SU-DHL-6 (cell line): ENCODE results near the gene ZBTB32.

Source experiments
- H2AFZ ChIP-seq: fragments of 200-600 bp; sonication (generic); 2 replicates; pipeline ENCODE4 v1.6.1; 2014; ENCODE audit warnings: low read depth, mild to moderate bottlenecking, moderate library complexity, mixed read lengths, antibody characterized with exemption, low read length; ENCODE audit not compliant: severe bottlenecking
- H3F3A ChIP-seq: fragments of 200-600 bp; shearing (Covaris generic); 2 replicates; pipeline ENCODE4 v1.6.0; 2016; ENCODE audit warnings: antibody characterized with exemption, mild to moderate bottlenecking; ENCODE audit not compliant: insufficient read depth
- H3K27ac ChIP-seq: fragments of 200-600 bp; sonication (generic); 2 replicates; pipeline ENCODE4 v1.5.1; 2016; ENCODE audit warnings: low read depth, mild to moderate bottlenecking, low read length, moderate library complexity, mixed read lengths
- H3K27me3 ChIP-seq: fragments of 200-600 bp; sonication (generic), shearing (Covaris generic); 2 replicates; pipeline ENCODE4 v1.6.0; 2014; ENCODE audit warnings: mild to moderate bottlenecking, low read length
- H3K36me3 ChIP-seq: fragments of 200-600 bp; sonication (generic); 2 replicates; pipeline ENCODE4 v1.6.1; 2014; ENCODE audit warnings: mild to moderate bottlenecking, low read length, mixed read lengths
- H3K4me2 ChIP-seq: fragments of 300-600, 200-600 bp; shearing (Covaris generic), sonication (generic); 2 replicates; pipeline ENCODE4 v1.6.0; 2014; ENCODE audit warnings: low read length, low read depth, mild to moderate bottlenecking; ENCODE audit not compliant: poor library complexity, severe bottlenecking
- H3K4me3 ChIP-seq: fragments of 200-600 bp; sonication (generic); 2 replicates; pipeline ENCODE4 v1.5.1; 2014; ENCODE audit warnings: antibody characterized with exemption, low read length, mild to moderate bottlenecking, mixed read lengths; ENCODE audit not compliant: insufficient read depth, poor library complexity, severe bottlenecking
- H3K79me2 ChIP-seq: fragments of 200-600 bp; sonication (generic); 2 replicates; pipeline ENCODE4 v1.6.1; 2014; ENCODE audit warnings: mild to moderate bottlenecking, low read length, moderate library complexity; ENCODE audit not compliant: insufficient read depth
- H3K9ac ChIP-seq: fragments of 200-600 bp; sonication (generic); 2 replicates; pipeline ENCODE4 v1.7.0; 2014; ENCODE audit warnings: mild to moderate bottlenecking, low read length
- H3K9me2 ChIP-seq: fragments of 200-600 bp; sonication (generic); replicated peaks from 2 replicates; pipeline ENCODE4 v1.6.1; 2014; ENCODE audit warnings: low read length; ENCODE audit not compliant: insufficient read depth
- H3K9me3 ChIP-seq: fragments of 200-600 bp; sonication (generic); 2 replicates; pipeline ENCODE4 v1.6.1; 2014; ENCODE audit warnings: low read length, mixed read lengths; ENCODE audit not compliant: insufficient read depth
- H4K20me1 ChIP-seq: fragments of 200-600 bp; sonication (generic); 2 replicates; pipeline ENCODE4 v1.6.1; 2014; ENCODE audit warnings: low read depth, mild to moderate bottlenecking, antibody characterized with exemption, low read length, moderate library complexity, mixed read lengths
- CTCF ChIP-seq: fragments of 200-600 bp; sonication (generic); IDR thresholded peaks from one replicate; pipeline ENCODE4 v1.5.1; 2017; ENCODE audit warnings: antibody characterized with exemption, mild to moderate bottlenecking, low read length, moderate library complexity; ENCODE audit not compliant: insufficient read depth, poor library complexity, severe bottlenecking
- EZH2phosphoT487 ChIP-seq: fragments of 200-600 bp; sonication (generic), shearing (Covaris generic); conservative IDR thresholded peaks from 2 replicates; pipeline ENCODE4 v1.6.1; 2018; ENCODE audit warnings: mild to moderate bottlenecking, antibody characterized with exemption, low read length, moderate library complexity, mixed read lengths

Gene ZBTB32

GRCh38 chr19:35692010-35692409 is 12.3 kb upstream of the ZBTB32 start:
- Histone ChIP-seq H3K9me3 (no peaks in the 10 kb centered on the region), H3K79me2 (no peaks in the 10 kb centered on the region), H4K20me1 (no peaks in the 10 kb centered on the region), H3K27me3 (no peaks in the 10 kb centered on the region), H2AFZ (no peak overlapping the region), H3K36me3 (no peaks in the 10 kb centered on the region), H3K27ac (no peak overlapping the region), H3K9ac (no peak overlapping the region), H3F3A (no peaks in the 10 kb centered on the region), H3K4me3 (no peak overlapping the region), H3K9me2 (no peaks in the 10 kb centered on the region), H3K4me2 (no peak overlapping the region)
- TF ChIP-seq CTCF, result no peak
- TF ChIP-seq EZH2phosphoT487, result no peak

GRCh38 chr19:35693422-35693821 is 10.9 kb upstream of the ZBTB32 start:
- H3K9me2 ChIP-seq, result no peaks in the 10 kb centered on the region
- no peaks in the 10 kb centered on the region for H3K79me2 ChIP-seq
- no peaks in the 10 kb centered on the region for H3K27me3 ChIP-seq
- H4K20me1 ChIP-seq, result no peaks in the 10 kb centered on the region
- TF ChIP-seq EZH2phosphoT487 (no peak), CTCF (no peak)
- H3K9me3 ChIP-seq, result no peaks in the 10 kb centered on the region
- no peak overlapping the region for H2AFZ ChIP-seq
- no peak overlapping the region for H3K4me3 ChIP-seq
- H3K36me3 ChIP-seq, result no peaks in the 10 kb centered on the region
- no peak overlapping the region for H3K27ac ChIP-seq
- no peak overlapping the region for H3K9ac ChIP-seq
- H3K4me2 ChIP-seq, result no peak overlapping the region
- no peaks in the 10 kb centered on the region for H3F3A ChIP-seq

GRCh38 chr19:35693835-35694599 is 10.3 kb upstream of the ZBTB32 start:
- Histone ChIP-seq H2AFZ (no peak overlapping the region), H3K4me3 (no peak overlapping the region), H3F3A (no peaks in the 10 kb centered on the region), H4K20me1 (no peaks in the 10 kb centered on the region), H3K9me2 (no peaks in the 10 kb centered on the region), H3K36me3 (no peaks in the 10 kb centered on the region), H3K9me3 (no peaks in the 10 kb centered on the region), H3K27me3 (no peaks in the 10 kb centered on the region), H3K9ac (no peak overlapping the region), H3K27ac (no peak overlapping the region), H3K79me2 (no peaks in the 10 kb centered on the region), H3K4me2 (no peak overlapping the region)
- peak; percentile 95 for TF ChIP-seq CTCF
- TF ChIP-seq EZH2phosphoT487, result no peak
